Posterior cingulate gyrus (tissue), 11 donors: ENCODE measurements around the gene STK31.
"Not testable (repeated sequence)": the region's sequence is repeated elsewhere in the genome, so short reads cannot be mapped to it uniquely, and the experiment has no call there.

Experiments used
- DNase-seq, 10 donors: peaks; one replicate each; pipeline versions ENCODE4 v3.0.0 to v3.0.0-alpha.2; 2020 to 2021; ENCODE audit warnings: mixed read lengths in 3 of 10
- intact Hi-C: fragments of 100-400 bp; cut with DNase I; formaldehyde crosslinking; loops from one replicate; pipeline ENCODE4 v1.15.1; 2023

Gene STK31

DNA sequence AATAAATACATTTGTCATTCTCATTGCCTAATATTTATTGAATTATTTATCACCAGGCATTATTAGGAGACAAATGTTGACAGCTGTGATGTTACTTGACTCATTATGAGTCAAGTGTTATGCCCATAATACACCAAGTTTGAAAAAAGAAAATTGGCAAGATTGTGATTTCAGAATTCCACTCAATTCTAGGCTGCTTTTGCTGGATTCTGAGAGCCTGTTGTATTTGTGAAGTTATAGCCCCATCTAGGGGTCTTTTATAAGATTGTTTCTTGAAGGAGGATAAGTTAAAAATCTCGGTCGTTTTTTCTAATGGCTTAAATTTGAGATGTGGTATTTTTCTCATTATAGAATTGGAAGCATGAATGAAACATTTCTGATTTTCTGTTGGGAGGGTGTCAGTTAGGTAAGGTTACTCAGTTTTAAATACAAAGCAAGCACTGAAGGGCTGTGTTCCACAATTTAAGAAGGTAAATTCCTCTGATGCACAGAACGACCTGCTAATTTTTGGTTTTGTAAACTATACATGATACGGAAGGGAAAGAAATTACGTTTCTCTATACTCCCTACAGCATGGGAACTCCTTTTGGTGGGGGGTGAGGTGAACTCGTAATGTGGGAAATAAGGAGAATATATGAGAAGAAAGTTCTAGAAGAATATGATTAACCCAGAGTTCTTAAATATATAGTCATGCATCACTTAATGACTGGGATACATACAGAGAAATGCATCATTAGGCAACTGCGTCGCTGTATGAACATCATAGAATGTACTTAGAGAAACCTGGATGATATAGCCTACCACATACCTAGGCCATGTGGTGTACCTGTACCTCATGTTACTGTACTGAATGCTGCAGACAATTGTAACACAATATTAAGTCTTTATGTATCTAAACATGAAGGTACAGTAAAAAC, 2.6 kb downstream of the STK31 start:
- intact Hi-C loops, result loop anchor here (1.0 kb wide), 3 partner anchors 58 to 165 kb away; no protein-coding TSS in a partner anchor
- no peak for DNase-seq

DNA sequence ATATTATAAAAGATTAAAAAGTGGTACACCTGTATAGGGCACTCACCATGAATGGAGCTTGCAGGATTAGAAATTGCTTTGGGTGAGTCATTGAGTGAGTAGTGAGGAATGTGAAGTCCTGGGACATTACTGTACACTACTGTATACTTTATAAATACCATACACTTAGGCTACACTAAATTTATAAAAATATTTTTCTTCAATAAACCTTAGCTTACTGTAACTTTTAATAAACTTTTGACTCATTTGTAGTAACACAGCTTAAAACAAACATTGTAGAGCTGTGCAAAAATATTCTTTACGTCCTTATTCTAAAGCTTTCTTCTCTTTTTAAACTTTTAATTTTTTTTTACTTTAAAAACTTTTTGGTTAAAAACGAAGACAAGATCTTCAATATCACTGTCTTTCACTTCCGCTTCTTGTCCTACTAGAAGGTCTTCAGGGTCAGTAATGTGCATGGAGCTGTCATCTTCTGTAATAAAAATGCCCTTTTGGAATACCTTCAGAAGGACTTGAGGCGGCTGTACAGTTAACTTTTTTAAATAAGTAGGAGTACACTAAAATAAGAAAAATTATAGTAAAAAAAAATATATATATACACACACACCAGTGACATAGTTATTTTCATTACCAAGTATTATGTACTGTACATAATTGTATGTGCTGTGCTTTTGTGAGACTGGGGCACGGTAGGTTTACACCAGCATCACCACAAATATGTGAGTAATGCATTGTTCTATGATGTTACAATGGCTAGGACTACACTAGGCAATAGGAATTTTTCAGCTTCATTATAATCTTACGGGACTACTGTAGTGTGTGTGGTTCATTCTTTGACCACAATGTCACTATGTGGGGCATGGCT, 3.5 kb downstream of the STK31 start:
- DNase-seq, result no peak
- intact Hi-C loops, result no loop called here

DNA sequence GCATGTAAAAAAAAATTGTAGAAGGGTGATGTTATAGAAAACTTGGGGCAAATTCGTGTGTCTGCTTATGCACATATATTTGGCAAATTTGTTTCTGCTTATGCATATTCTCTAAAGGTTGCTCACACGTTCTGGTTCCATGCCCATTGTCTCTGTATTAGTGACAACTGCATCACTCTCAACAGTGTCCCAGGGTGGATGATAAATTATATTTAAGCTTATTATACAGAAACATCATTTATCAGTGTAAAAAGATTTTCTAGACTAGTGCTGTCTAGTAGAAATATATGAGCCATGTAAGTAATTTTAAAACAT, 4.1 kb downstream of the STK31 start:
- intact Hi-C loops, result no loop called here
- DNase-seq, result no peak

DNA sequence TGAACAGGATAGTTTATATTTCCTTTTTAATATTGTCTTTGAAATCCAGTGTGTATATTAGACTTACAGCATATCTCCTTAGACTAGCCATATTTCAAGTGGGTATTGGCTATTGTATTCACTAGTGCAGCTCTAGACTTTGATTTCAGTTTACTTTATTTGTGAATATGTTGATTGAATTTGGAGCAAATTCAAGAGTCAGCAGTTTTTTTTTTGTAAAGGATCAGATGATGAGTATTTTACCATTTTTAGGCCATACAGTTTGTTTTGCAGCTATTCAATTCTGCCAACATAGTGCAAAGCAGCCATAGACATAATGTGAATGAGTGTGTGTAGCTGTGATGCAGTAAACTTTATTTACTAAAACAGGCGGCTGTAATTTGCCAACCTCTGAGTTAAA, 4.6 kb downstream of the STK31 start:
- intact Hi-C loops, result no loop called here
- no peak for DNase-seq

DNA sequence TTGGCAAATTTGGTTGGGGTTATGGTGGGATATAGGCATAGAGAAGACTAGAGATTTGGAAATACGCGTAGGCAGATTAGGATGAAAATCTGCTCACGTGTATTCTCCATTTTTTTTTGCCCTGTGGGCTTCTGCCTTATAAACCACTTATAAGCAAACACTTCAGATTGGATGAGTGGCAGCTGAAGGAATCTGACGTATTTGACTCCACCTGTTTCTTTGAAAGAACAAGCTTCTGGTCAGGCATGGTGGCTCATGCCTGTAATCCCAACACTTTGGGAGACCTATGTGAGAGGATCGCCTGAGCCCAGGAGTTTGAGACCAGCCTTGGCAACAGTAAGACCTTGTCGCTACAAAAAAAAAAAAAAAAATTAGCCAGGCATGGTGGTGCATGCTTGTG, 5.1 kb downstream of the STK31 start:
- intact Hi-C loops, result no loop called here
- no peak for DNase-seq

DNA sequence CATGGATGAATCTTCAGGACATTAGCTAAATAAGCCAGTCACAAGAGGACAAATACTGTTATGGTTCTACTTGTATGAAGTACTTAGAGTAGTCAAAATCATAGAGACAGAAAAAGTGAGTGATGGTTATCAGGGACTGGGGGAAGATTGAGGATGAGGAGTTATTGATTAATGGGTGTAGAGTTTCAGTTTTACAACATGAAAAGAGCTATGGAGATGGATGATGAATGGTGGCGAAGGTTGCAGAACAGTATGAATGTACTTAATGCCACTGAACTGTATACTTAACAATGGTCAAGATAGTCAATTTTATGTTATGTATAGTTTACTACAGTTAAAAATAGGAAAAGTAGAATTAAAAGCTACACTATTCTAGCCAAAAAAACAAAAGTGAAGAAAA, 7.8 kb downstream of the STK31 start:
- DNase-seq, result no peak
- intact Hi-C loops, result no loop called here

DNA sequence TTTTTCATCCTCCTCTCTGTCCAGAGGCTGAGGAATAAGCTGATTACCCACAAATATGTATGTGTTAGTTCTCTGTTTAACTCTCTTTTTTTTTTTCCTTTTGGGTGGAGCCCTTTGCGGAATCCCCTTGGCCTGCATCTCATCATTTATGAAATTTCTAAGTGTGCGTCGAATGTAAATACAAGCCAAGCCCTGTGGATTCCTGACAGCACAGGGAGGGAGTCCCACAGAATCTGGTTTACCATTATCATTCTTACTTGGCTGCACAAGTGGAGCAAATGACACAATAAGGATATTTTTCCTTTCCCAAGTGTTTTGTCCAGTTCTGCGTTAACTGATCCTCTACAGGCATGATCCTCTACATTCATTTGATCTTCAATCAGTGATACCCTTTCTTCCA, 11.4 kb downstream of the STK31 start:
- intact Hi-C loops, result no loop called here
- DNase-seq, result no peak

DNA sequence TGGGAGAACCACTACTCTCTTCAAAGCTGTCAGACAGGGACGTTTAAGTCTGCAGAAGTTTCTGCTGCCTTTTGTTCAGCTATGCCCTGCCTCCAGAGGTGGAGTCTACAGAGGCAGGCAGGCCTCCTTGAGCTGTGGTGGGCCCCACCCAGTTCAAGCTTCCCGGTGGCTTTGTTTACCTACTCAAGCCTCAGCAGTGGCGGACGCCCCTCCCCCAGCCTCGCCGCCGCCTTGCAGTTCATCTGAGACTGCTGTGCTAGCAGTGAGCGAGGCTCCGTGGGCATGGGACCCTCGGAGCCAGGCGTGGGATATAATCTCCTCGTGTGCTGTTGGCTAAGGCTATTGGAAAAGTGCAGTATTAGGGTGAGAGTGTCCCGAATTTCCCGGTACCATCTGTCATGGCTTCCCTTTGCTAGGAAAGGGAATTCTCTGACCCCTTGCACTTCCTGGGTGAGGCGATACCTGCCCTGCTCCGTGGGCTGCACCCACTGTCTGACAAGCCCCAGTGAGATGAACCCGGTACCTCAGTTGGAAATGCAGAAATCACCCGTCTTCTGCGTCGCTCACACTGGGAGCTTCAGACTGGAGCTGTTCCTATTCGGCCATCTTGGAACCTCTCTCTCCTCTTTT, 12.7 kb downstream of the STK31 start:
- intact Hi-C loops, DNase-seq: not testable (repeated sequence)

DNA sequence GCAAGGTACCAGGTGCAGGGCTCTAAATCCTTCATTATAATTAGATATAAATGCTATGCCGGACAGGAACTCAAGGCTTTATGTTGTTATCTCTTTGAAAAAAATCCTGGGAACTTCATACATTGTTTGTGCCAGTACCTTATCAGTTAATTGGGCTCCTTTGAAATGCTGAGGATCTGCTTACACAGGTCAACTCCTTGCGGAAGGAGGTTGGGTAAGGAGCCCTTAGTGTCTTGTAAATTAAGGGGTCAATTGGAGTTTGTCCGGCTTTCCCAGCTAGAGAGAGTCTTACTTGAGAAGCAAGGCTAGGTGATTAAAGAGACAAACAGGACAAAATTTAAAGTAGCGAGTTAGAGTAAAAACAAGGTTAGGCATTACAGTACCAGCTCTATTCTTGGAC, 14.1 kb downstream of the STK31 start:
- DNase-seq, intact Hi-C loops: not testable (repeated sequence)

DNA sequence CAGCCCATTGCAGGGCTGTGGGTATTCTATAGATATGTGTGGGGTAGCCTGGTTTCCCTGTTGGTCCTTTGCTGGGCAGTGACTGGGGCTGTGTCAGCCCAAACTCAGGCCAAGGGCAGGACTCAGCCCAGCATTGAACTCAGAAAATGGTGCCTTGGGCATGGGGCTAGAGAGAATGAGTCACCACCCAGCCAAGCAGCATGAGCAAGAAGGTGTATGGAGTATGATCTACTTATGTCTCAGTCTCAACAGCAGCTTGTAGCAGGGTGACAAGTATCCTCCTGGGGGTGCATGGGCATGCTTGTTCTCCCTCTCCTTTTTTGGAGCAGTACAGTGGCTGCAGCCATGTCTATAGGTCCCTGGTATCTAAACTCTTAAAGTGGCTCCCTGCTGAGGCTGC, 32.0 kb downstream of the STK31 start:
- DNase-seq, result no peak
- intact Hi-C loops, result no loop called here

DNA sequence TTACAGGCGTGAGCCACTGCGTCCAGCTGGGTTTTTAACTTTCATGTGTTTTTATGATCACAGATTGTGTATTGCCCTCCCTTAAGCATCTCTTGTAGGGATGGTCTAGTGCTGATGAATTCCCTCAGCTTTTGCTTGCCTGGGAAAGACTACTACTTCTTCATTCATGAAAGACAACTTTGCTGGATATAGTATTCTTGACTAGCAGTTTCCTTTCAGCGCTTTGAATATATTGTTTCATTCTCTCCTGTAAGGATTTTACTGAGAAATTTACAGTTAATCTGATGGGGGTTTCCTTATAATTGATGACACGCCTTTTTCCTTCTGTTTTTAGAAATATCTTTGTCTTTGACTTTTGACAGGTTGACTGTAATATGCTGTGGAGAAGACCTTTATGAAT, 33.2 kb downstream of the STK31 start:
- DNase-seq, result no peak
- intact Hi-C loops, result no loop called here

DNA sequence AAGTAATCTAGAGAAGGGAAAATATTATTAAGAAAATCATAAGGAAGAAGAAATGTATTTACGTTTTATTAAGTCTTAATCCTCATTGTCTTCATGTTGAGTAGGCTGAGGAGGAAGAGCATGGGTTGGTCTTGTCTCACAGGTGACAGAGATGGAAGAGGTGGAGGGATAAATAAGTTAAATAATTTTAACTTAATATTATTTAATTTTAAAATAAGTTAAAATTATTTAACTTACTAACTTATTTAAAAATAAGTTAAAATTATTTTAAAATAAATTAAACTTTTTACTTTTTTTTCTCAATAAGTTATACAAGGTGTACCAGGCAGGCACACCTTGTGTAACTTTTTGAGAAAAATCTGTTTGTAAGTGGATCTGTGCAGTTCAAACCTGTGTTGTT, 36.6 kb downstream of the STK31 start:
- intact Hi-C loops, result no loop called here
- DNase-seq, result no peak

DNA sequence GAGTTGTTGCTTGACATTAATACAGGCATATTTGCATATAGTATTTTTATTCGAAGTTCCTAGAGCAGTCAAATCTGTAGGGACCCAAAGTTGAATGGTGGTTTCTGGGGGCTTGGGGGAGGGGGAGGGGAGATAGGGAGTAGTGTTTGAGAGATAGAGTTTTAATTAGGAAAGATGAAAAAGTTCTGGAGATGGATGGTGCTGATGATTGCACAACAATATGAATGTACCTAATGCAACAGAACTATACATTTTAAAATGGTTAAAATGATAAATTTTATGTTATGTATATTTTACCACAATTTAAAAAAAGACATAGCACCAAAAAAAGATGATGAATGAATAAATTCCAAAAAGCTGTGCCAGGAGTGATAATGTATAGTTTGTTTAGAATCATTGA, 41.8 kb downstream of the STK31 start:
- intact Hi-C loops, result no loop called here
- no peak for DNase-seq

DNA sequence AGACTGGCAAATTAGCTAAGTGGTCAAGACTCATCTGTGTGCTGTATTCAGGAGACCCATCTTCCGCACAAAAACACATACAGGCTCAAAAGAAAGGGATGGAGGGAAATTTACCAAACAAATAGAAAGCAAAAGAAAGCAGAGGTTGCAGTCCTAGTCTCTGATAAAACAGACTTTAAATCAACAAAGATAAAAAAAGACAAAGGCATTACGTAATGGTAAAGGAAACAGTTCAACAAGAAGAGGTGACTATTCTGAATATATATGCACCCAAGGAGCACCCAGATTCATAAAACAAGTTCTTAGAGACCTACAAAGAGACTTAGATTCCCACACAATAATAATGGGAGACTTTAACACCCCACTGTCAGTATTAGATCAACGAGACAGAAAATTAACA, 48.8 kb downstream of the STK31 start:
- intact Hi-C loops, DNase-seq: not testable (repeated sequence)

DNA sequence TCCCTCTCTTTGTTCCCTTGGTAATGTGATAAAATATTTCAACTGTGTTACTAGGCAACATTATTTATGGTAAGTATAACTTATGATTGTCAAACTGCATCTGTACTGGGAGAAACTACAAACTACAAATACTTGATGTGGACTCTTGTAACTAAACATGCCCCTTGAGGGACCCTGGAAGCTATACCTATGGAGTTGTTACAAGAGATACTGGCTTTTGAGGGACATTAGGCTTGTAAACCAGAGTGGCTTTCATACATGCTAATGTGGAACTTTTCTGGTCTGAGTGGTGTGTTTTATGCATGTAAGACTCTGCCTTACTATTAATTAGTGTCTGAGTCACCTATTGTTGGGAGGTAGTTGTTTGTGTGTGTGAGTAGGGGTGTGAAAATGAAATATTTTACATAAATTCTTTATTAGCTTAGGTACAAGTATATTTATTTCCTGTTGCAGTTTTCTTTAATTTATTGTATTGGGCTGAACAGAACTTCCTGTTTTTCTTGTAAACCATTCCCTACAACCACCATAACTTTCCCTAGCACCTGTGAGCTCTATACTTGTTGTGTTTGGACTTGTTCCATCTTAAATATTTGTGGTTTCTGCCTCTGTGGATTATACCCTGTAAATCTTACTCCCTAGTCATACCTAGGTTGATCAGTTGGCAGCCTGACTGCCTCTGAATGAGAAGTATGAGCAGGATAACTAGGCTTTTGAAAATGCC, 49.8 kb downstream of the STK31 start:
- no peak for DNase-seq
- intact Hi-C loops, result no loop called here

DNA sequence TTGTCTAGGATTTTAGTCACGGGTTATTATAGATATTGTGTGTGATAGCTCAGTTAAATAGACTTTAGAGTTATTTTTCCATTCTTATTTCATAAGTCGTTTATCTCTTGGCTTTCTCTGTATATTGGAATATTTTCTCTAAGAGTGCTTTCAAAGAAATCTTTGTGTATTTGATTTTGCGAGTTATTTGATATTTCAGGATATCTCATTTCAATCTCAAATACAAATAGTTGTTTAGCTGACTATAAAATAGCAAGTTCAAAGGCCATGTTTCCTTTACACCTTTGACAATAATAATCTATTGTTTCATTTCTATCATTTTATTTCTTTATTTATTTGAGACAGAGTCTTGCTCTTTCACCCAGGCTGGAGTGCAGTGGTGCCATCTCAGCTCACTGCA, 55.9 kb downstream of the STK31 start:
- intact Hi-C loops, result no loop called here

DNA sequence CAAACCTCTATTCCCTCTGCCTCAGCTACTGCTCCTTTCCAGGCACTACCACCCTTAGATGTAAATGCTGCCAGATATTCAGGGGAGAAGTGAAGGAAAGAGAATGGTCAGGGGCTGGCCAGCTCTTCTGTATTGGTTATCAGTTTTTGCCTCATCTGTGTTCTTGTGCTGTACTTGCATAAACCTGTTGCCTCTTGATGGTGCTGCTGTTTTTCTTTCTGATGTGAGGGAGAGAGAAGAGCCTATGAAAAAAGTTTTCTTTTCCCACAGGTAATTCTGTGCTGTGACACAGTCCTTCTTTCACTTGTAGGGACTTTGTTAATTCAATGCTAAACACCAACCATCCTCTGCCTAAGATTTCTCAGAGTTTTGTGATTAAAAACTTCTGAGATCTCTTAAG, 57.5 kb downstream of the STK31 start:
- no peak for DNase-seq
- intact Hi-C loops, result no loop called here

More for the DNA sequence above, 55.9 kb downstream of the STK31 start:
- DNase-seq, result no peak

DNA sequence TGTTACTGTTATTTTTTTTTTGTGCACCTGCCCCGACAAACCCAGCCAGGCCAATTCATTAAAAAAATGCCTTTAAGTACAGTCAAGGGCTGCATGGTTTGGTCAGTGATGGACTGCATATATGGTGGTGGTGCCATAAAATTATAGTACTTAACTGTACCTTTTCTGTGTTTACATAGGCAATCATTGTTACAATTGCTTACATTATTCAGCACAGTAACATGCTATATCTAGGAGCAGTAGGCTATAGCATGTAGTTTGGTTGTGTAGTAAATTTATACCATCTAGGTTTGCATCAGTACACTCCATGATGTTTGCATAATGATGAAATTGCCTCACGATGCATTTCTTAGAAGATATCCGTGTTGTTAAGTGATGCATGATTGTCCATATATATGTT, 58.0 kb downstream of the STK31 start:
- DNase-seq, result no peak
- intact Hi-C loops, result no loop called here

DNA sequence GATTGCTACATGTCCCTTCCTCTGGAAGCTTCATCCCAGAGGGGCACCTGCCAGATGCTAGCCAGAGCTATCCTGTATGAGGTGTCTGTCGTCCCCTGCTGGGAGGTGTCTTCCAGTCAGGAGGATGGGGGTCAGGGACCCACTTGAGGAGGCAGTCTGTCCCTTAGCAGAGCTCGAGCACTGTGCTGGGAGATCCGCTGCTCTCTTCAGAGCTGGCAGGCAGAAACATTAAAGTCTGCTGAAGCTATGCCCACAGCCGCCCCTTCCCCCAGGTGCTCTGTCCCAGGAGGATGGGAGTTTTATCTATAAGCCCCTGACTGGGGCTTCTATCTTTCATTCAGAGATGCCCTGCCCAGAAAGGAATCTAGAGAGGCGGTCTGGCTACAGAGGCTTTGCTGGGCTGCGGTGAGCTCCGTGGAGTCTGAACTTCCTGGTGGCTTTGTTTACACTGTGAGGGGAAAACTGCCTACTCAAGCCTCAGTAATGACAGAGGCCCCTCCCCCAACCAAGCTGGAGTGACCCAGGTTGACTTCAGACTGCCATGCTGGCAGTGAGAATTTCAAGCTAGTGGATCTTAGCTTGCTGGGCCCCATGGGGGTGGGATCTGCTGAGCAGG, 69.3 kb downstream of the STK31 start:
- intact Hi-C loops, DNase-seq: not testable (repeated sequence)

DNA sequence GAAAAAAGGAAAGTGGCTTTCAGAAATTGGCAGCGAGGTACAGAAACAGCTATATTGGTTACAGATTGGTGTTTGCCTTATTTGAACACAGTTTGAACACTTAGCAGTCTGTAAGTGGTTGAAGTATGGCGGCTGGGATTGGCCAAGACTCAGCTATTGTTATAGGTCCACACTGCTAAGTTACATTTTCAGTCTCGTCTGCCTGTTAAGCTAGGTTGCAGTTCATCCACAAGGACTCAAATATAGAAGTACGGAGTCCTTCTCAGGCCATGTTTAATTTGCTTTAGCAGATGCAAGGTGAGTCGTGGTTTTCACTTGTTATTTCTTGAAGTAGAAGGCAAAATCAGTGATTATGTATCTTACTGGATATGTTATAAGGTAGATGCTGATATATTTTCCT, 73.1 kb downstream of the STK31 start:
- no peak for DNase-seq
- intact Hi-C loops, result no loop called here
